HepG2 (cell line): ENCODE results near the gene HNRNPUL2. TPM values are rescaled to one million over a fixed set of nuclear protein-coding genes. Genes with fewer than 3 reads are reported as not detected.
A peak's percentile ranks its signal among the peaks of the same experiment; 100 is the strongest.

Experiments
- AFF4 ChIP-seq: sonication (generic); formaldehyde crosslinking; IDR thresholded peaks from 2 replicates; pipeline ENCODE4 v1.4.0; 2020; ENCODE audit warnings: missing genetic modification reagents
- ERF ChIP-seq: IDR thresholded peaks from 2 replicates; pipeline ENCODE4 v1.6.1; 2018; ENCODE audit warnings: missing biosample characterization, missing genetic modification reagents
- FUBP1 ChIP-seq: sonication (generic); formaldehyde crosslinking; IDR thresholded peaks from 2 replicates; pipeline ENCODE4 v1.5.1; 2020; ENCODE audit warnings: missing genetic modification reagents, mild to moderate bottlenecking, borderline replicate concordance
- GATAD2A ChIP-seq: IDR thresholded peaks from 2 replicates; pipeline ENCODE4 v1.6.1; 2016
- HNRNPH1 ChIP-seq: fragments of 200-400 bp; formaldehyde crosslinking; optimal IDR thresholded peaks from 2 replicates; pipeline ENCODE3; 2017; ENCODE audit warnings: mild to moderate bottlenecking, low read depth, low read length
- HOXD1 ChIP-seq: sonication (generic); formaldehyde crosslinking; IDR thresholded peaks from 2 replicates; pipeline ENCODE4 v1.5.0; 2020; ENCODE audit warnings: missing genetic modification reagents
- KLF16 ChIP-seq, 2 experiments: sonication (generic) in 1 of 2; formaldehyde crosslinking in 1 of 2; IDR thresholded peaks; 2 replicates each; pipeline versions ENCODE4 v1.6.1 to v1.8.0; 2016 to 2023; ENCODE audit warnings: missing genetic modification reagents in 2 of 2, missing compliant biosample characterization in 1 of 2
- MXD3 ChIP-seq: IDR thresholded peaks from 2 replicates; pipeline ENCODE4 v1.6.1; 2016; ENCODE audit warnings: mild to moderate bottlenecking, missing biosample characterization, missing genetic modification reagents
- PAWR ChIP-seq: sonication (generic); formaldehyde crosslinking; IDR thresholded peaks from 2 replicates; pipeline ENCODE4 v1.4.0; 2020; ENCODE audit warnings: missing genetic modification reagents, mild to moderate bottlenecking, borderline replicate concordance
- RBFOX2 ChIP-seq: fragments of 200-400 bp; formaldehyde crosslinking; IDR thresholded peaks from 2 replicates; pipeline ENCODE4 v1.6.1; 2017; ENCODE audit warnings: low read depth, mild to moderate bottlenecking, low read length
- RNF219 ChIP-seq: sonication (generic); formaldehyde crosslinking; IDR thresholded peaks from 2 replicates; pipeline ENCODE4 v1.5.0; 2020; ENCODE audit warnings: mild to moderate bottlenecking, missing genetic modification reagents
- RXRA ChIP-seq: sonication (generic); formaldehyde crosslinking; IDR thresholded peaks from 2 replicates; pipeline ENCODE4 v1.5.1; 2020; ENCODE audit warnings: missing genetic modification reagents
- THAP11 ChIP-seq: IDR thresholded peaks from 2 replicates; pipeline ENCODE4 v1.6.1; 2016; ENCODE audit warnings: missing biosample characterization, missing genetic modification reagents
- TRIM24 ChIP-seq: sonication (generic); formaldehyde crosslinking; IDR thresholded peaks from 2 replicates; pipeline ENCODE4 v1.8.0; 2022; ENCODE audit warnings: mild to moderate bottlenecking, missing genetic modification reagents
- ZNF124 ChIP-seq: sonication (generic); formaldehyde crosslinking; IDR thresholded peaks from 2 replicates; pipeline ENCODE4 v1.4.0; 2020; ENCODE audit warnings: missing genetic modification reagents
- ZNF382 ChIP-seq: sonication (generic); formaldehyde crosslinking; IDR thresholded peaks from 2 replicates; pipeline ENCODE4 v1.5.0; 2020; ENCODE audit warnings: missing genetic modification reagents, mild to moderate bottlenecking, borderline replicate concordance
- ZNF597 ChIP-seq: sonication (generic); formaldehyde crosslinking; IDR thresholded peaks from 2 replicates; pipeline ENCODE4 v1.5.0; 2020; ENCODE audit warnings: missing genetic modification reagents
- ZNF737 ChIP-seq: sonication (generic); formaldehyde crosslinking; IDR thresholded peaks from 2 replicates; pipeline ENCODE4 v1.5.0; 2020; ENCODE audit warnings: missing genetic modification reagents, mild to moderate bottlenecking, borderline replicate concordance
- ZNF747 ChIP-seq: sonication (generic); formaldehyde crosslinking; IDR thresholded peaks from 2 replicates; pipeline ENCODE4 v1.8.1; 2023; ENCODE audit warnings: missing genetic modification reagents, mild to moderate bottlenecking, borderline replicate concordance
- ZSCAN22 ChIP-seq: sonication (generic); formaldehyde crosslinking; IDR thresholded peaks from 2 replicates; pipeline ENCODE4 v1.4.0; 2020; ENCODE audit warnings: mild to moderate bottlenecking, missing genetic modification reagents
- polyA plus RNA-seq, 8 experiments: library from polyadenylated mRNA; depleted of rRNA in 3 of 8; stranded (reverse) in 7 of 8; unstranded in 1 of 8; fragments of >200 nt; fragmentation: Illumina TruSeq in 4 of 8; extraction: Trizol in 4 of 8; gene quantifications; 2 replicates each; pipeline versions ENCODE4 v1.2.1 to v1.2.3, GENCODE V29; 2011 to 2016; ENCODE audit warnings: low read depth in 4 of 8, missing spikeins in 1 of 8, mixed read lengths in 1 of 8; ENCODE audit not compliant: insufficient read depth in 1 of 8
- total RNA-seq, 5 experiments: library from RNA; depleted of rRNA; stranded (reverse); fragments of >200 nt; fragmentation: Illumina TruSeq; extraction: Trizol; gene quantifications; 2 replicates each; pipeline ENCODE4 v1.2.3, GENCODE V29; 2016; ENCODE audit warnings: low read depth in 1 of 5

HNRNPUL2 gene
- total and polyA plus RNA-seq, 2 of the 13 experiments (the other 11 are each of a cell fraction or from before 2014, with no cell fraction given), result 8.4 to 9.6 TPM

- TF ChIP-seq ZSCAN22 (CRISPR knock-in tag), result no peak
- TF ChIP-seq FUBP1 (CRISPR knock-in tag), result no peak
- no peak for TF ChIP-seq ZNF124 (CRISPR knock-in tag)
- TF ChIP-seq TRIM24 (CRISPR knock-in tag), result no peak
- TF ChIP-seq ERF (CRISPR knock-in tag), result 0 out of 2 replicates have a peak, but pooled peaks have one; percentile 36
- TF ChIP-seq ZNF747, result no peak; the same call in 1 of the 2 replicates
- TF ChIP-seq PAWR (CRISPR knock-in tag), result no peak
- TF ChIP-seq GATAD2A (CRISPR knock-in tag), result no peak
- no peak for TF ChIP-seq ZNF737 (CRISPR knock-in tag)
- peak; percentile 14; the same call in 1 of the 2 replicates for TF ChIP-seq RXRA (CRISPR knock-in tag)
- TF ChIP-seq RBFOX2, result peak; percentile 78
- no peak for TF ChIP-seq ZNF597 (CRISPR knock-in tag)
- peak in 1 of 2 experiments; percentile 52; a peak in 1 of 4 replicates for TF ChIP-seq KLF16 (CRISPR knock-in tag; IDR thresholded peaks at IDR 0.05)
- TF ChIP-seq MXD3 (CRISPR knock-in tag), result peak; percentile 67; the same call in 1 of the 2 replicates
- no peak for TF ChIP-seq AFF4
- no peak for TF ChIP-seq HNRNPH1
- TF ChIP-seq HOXD1 (CRISPR knock-in tag), result no peak
- TF ChIP-seq RNF219, result no peak
- TF ChIP-seq ZNF382 (CRISPR knock-in tag), result no peak
- peak; percentile 69 for TF ChIP-seq THAP11 (CRISPR knock-in tag)
These were observed 21.1 kb downstream of the HNRNPUL2 start (continued) for GRCh38 chr11:62705880-62706849.
